Activated CD4-positive, CD25-positive, alpha-beta regulatory T cell treated with anti-CD3 and anti-CD28 coated beads, Interleukin-2, amount 50 U/mL, for 72 hours (primary cell): ENCODE data around the gene CTSS.
"Not testable (repeated sequence)": the region's sequence is repeated elsewhere in the genome, so short reads cannot be mapped to it uniquely, and the experiment has no call there.

Source experiments
- DNase-seq: peaks from one replicate; pipeline ENCODE4 v3.0.0; 2021

The CTSS gene

GRCh38 chr1:150765296-150765976 lies at the start of gene CTSS:
Gene CTSS, minus strand, starts transcription at chr1:150765778. Its CDS starts 1,015 bp downstream, at chr1:150764763.
- DNase-seq = no peak

GRCh38 chr1:150813028-150813707 lies 47.6 kb upstream of the CTSS start:
- DNase-seq = no peak

- DNase-seq = no peak
Observed at GRCh38 chr1:150810958-150811659, 45.5 kb upstream of the CTSS start.

GRCh38 chr1:150809651-150810050 lies 44.1 kb upstream of the CTSS start:
- no peak for DNase-seq

GRCh38 chr1:150808846-150809245 lies 43.3 kb upstream of the CTSS start:
- no peak for DNase-seq

GRCh38 chr1:150808121-150808520 lies 42.5 kb upstream of the CTSS start, which contains the start of gene CTSK:
Gene CTSK, minus strand, starts transcription at chr1:150808260. Its CDS starts 1,455 bp downstream, at chr1:150806805.
- DNase-seq = no peak

- DNase-seq = no peak
Observed at GRCh38 chr1:150807249-150808023, 41.9 kb upstream of the CTSS start.

- DNase-seq = no peak
Observed at GRCh38 chr1:150805899-150806298, 40.3 kb upstream of the CTSS start.

- no peak for DNase-seq
Observed at GRCh38 chr1:150804671-150805070, 39.1 kb upstream of the CTSS start.

DNA sequence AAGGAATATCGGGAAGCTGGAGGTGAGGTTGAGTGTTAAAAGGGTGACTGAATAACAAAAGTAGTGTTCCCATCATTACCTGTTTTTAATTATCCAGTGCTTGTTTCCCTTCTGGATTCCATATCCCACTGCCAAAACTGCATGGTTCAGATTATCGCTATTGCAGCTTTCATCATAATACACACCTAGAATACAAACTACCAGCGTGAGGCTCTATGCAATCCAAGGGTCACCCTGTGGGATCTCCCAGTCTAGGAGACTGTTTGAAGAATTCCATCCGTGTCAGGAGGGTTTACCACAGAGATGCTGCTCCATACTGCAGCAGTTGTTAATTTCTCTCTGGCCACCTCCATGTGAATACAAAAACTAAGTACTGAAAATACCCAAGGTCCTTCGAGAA lies 33.5 kb upstream of the CTSS start:
- no peak for DNase-seq

- DNase-seq = no peak
Observed at GRCh38 chr1:150798525-150798924, 32.9 kb upstream of the CTSS start.

- DNase-seq = no peak
Observed at GRCh38 chr1:150796374-150796773, 30.8 kb upstream of the CTSS start.

GRCh38 chr1:150793778-150794177 lies 28.2 kb upstream of the CTSS start:
- not testable (repeated sequence) for DNase-seq

DNA sequence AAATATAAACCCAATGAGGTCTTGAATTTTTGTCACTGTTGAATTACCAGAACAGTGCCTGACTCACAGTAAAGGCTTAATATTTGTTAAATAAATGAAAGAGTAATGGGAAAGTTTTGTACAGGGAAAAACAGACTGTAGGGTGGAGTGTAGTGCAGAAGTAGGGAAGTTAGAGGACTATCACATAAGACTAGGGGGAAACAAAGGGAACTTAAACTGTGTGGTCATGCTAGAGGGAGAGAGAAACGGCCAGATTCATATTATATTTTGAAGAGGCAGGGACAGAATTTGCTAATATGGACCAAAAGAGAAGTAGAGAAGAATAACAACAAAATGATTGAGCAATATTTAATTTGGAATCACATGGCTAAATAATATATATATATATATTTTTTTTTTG lies 27.6 kb upstream of the CTSS start:
- no peak for DNase-seq

DNA sequence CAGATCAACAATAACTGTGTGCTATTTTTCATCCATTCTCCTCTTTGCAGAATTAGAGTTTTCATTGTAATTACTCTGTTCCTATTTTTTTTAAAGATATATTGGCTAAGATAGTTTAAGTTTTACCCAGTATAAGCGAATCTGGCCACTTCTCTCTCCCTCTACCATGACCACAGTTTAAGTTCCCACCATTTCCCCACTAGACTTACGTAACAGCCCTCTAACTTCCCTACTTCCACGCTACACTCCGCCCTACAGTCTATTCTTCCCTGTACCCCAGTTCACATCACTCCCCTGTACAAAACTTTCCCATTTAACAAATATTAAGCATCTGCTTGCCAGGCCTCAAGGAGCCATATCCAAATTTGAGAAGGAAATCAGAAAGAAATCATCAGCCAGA lies 26.0 kb upstream of the CTSS start:
- DNase-seq = no peak

- no peak for DNase-seq
Observed at GRCh38 chr1:150789396-150789795, 23.8 kb upstream of the CTSS start.

DNA sequence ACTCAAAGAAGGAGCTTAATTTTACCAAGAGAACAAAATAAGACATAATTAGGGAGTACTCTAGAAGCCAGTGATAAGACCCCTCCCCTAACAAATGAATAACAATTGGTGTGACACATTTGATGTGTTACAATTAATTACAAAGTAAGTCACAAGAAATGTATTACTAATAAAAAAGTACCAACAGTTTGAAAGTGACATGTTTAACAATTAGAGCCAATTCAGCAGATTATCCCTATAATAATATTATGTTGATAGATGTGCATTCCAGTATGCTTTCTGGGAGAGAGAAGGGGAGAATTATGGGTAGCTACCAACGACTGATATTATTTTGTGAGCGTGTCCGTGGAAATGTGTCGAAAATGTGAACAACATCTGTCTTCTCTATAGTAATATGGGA lies 23.4 kb upstream of the CTSS start:
- DNase-seq = no peak

- DNase-seq = no peak
Observed at GRCh38 chr1:150787455-150787854, 21.9 kb upstream of the CTSS start.

DNA sequence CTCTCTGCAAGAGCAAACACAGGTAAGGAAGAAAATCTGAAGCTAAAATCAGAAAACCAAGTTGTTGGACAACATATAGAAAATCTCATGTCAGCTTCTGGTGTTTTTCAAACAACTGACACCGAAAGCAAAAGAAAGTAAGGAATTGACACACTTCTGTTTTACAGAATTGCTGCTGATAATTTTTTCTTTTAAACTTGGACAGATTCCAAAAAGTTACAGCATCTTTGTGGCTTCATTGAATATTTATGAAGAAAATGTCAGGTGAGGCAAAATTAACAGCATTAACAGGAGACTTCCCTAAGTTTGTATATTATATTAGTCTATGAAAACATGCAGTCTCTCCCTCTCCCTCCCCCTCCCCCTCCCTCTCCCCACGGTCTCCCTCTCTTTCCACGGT lies 14.9 kb upstream of the CTSS start:
- DNase-seq = no peak

GRCh38 chr1:150778409-150778808 lies 12.8 kb upstream of the CTSS start:
- no peak for DNase-seq

GRCh38 chr1:150777544-150777943 lies 12.0 kb upstream of the CTSS start:
- no peak for DNase-seq

GRCh38 chr1:150775931-150776505 lies 10.4 kb upstream of the CTSS start:
- not testable (repeated sequence) for DNase-seq

- DNase-seq = no peak
Observed at GRCh38 chr1:150775276-150775675, 9.7 kb upstream of the CTSS start.
